G401.6 (cell line): ENCODE results near the gene USP37.
A peak's percentile ranks its signal among the peaks of the same experiment; 100 is the strongest.
"Not testable (repeated sequence)": the region's sequence is repeated elsewhere in the genome, so short reads cannot be mapped to it uniquely, and the experiment has no call there.

Source experiments
- FAIRE-seq: peaks from 2 replicates; lab custom pipeline; 2012; peaks lifted over from hg19 to GRCh38; lab: Jason Lieb, UNC

The USP37 gene

GRCh38 chr2:218568190-218569037 lies at the start of gene USP37, which contains the start of gene CNOT9:
Gene USP37, minus strand, starts transcription at chr2:218568351. Its CDS starts 9,698 bp downstream, at chr2:218558653.
Gene CNOT9, plus strand, starts transcription at chr2:218568839. Its CDS starts 116 bp downstream, at chr2:218568955.
- peak; percentile 96 for FAIRE-seq

- FAIRE-seq = no peak
These were observed 47.7 kb upstream of the USP37 start for GRCh38 chr2:218615868-218616315.

- FAIRE-seq = no peak
These were observed 39.4 kb upstream of the USP37 start, which contains the start of gene PLCD4 for GRCh38 chr2:218607436-218608115. Gene PLCD4, plus strand, starts transcription at chr2:218607899. Its CDS starts 7,841 bp downstream, at chr2:218615740.

- no peak for FAIRE-seq
These were observed 37.3 kb upstream of the USP37 start for GRCh38 chr2:218605432-218605831.

- no peak for FAIRE-seq
These were observed 17.4 kb upstream of the USP37 start for GRCh38 chr2:218585541-218585940.

- no peak for FAIRE-seq
These were observed 16.1 kb upstream of the USP37 start for GRCh38 chr2:218583983-218584850.

GRCh38 chr2:218582076-218582475 lies 13.9 kb upstream of the USP37 start:
- FAIRE-seq = no peak

- FAIRE-seq = no peak
These were observed 10.2 kb upstream of the USP37 start for GRCh38 chr2:218578272-218578877.

GRCh38 chr2:218577482-218578220 lies 9.5 kb upstream of the USP37 start:
- FAIRE-seq = no peak

- FAIRE-seq = no peak
These were observed 8.7 kb upstream of the USP37 start for GRCh38 chr2:218576854-218577253.

- no peak for FAIRE-seq
These were observed 2.7 kb upstream of the USP37 start for GRCh38 chr2:218570850-218571249.

- FAIRE-seq = no peak
These were observed 1.7 kb upstream of the USP37 start for GRCh38 chr2:218569661-218570500.

GRCh38 chr2:218569038-218569431 lies 884 bp upstream of the USP37 start:
- FAIRE-seq = no peak

GRCh38 chr2:218567797-218568189 lies 358 bp downstream of the USP37 start:
- no peak for FAIRE-seq

GRCh38 chr2:218566296-218566695 lies 1.9 kb downstream of the USP37 start:
- no peak for FAIRE-seq

GRCh38 chr2:218564056-218564455 lies 4.1 kb downstream of the USP37 start:
- FAIRE-seq = no peak

GRCh38 chr2:218558986-218559385 lies 9.2 kb downstream of the USP37 start:
- no peak for FAIRE-seq

GRCh38 chr2:218557941-218558340 lies 10.2 kb downstream of the USP37 start:
- peak; percentile 36 for FAIRE-seq

- no peak for FAIRE-seq
These were observed 12.6 kb downstream of the USP37 start for GRCh38 chr2:218555527-218555926.

GRCh38 chr2:218554225-218554624 lies 13.9 kb downstream of the USP37 start:
- not testable (repeated sequence) for FAIRE-seq
